ENCODE data around the gene ATP8B4. TPM values are rescaled to one million over a fixed set of nuclear protein-coding genes. Genes with fewer than 3 reads are reported as not detected.

Gene ATP8B4
- polyA plus RNA-seq, 1 of the 3 experiments (the other 2 are of a cell fraction), result 0.03 TPM

DNA sequence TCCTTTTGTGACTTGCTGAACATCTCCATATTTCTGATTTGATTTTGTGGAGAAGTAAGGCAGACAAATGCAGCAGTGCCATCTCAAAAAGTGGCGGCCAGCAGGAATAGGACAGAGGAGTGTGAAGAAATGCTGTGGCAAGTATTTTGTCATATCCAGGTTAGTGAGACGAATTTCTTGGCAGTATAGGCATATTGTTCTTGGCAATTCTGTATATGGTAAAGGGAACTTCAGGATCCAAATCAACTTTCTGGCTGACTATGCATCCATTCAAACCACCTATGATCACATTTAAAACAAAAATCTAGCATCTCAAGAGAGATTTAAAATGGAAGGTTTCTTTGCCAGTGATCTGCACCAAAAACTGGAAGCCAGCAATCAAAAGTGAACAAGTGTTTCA, 270.2 kb downstream of the ATP8B4 start:
- Histone ChIP-seq H3K4me3 (ENCODE audit: low read depth in 2 of 2, low read length in 1 of 2) (no peak overlapping the region), H3K27ac (ENCODE audit: low read depth in 2 of 2, low read length in 1 of 2) (no peak overlapping the region), H3K9ac (no peak overlapping the region), H3K79me2 (ENCODE audit: insufficient read depth) (no peaks in the 10 kb centered on the region), H3K27me3 (ENCODE audit: insufficient read depth) (no peaks in the 10 kb centered on the region), H3K36me3 (replicated peaks in 1 of 2; ENCODE audit: control insufficient read depth in 1 of 2, insufficient read depth in 2 of 2, low read length in 1 of 2) (no peaks in the 10 kb centered on the region), H4K20me1 (ENCODE audit: insufficient read depth) (no peaks in the 10 kb centered on the region), H3F3A (replicated peaks; ENCODE audit: insufficient read depth) (no peaks in the 10 kb centered on the region), H3K4me1 (ENCODE audit: control insufficient read depth in 1 of 2, insufficient read depth in 2 of 2, low read depth in 1 of 2, low read length in 1 of 2) (no peaks in the 10 kb centered on the region), H3K9me2 (no peaks in the 10 kb centered on the region), H2AFZ (ENCODE audit: low read depth) (no peak overlapping the region), H3K9me3 (no peaks in the 10 kb centered on the region), H3K4me2 (no peak overlapping the region)
- DNase-seq, result no peak
- ChIA-PET POLR2A (no interaction called here), CTCF (no interaction called here)
- TF ChIP-seq CHD2 (IDR thresholded peaks at IDR 0.05; ENCODE audit: low read length, partially characterized antibody), result no peak
- TF ChIP-seq NFIC (IDR thresholded peaks at IDR 0.05; ENCODE audit: borderline replicate concordance), result no peak
- TF ChIP-seq, protein P1, sequence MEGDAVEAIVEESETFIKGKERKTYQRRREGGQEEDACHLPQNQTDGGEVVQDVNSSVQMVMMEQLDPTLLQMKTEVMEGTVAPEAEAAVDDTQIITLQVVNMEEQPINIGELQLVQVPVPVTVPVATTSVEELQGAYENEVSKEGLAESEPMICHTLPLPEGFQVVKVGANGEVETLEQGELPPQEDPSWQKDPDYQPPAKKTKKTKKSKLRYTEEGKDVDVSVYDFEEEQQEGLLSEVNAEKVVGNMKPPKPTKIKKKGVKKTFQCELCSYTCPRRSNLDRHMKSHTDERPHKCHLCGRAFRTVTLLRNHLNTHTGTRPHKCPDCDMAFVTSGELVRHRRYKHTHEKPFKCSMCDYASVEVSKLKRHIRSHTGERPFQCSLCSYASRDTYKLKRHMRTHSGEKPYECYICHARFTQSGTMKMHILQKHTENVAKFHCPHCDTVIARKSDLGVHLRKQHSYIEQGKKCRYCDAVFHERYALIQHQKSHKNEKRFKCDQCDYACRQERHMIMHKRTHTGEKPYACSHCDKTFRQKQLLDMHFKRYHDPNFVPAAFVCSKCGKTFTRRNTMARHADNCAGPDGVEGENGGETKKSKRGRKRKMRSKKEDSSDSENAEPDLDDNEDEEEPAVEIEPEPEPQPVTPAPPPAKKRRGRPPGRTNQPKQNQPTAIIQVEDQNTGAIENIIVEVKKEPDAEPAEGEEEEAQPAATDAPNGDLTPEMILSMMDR (IDR thresholded peaks at IDR 0.05), result no peak
- TF ChIP-seq, protein P2, sequence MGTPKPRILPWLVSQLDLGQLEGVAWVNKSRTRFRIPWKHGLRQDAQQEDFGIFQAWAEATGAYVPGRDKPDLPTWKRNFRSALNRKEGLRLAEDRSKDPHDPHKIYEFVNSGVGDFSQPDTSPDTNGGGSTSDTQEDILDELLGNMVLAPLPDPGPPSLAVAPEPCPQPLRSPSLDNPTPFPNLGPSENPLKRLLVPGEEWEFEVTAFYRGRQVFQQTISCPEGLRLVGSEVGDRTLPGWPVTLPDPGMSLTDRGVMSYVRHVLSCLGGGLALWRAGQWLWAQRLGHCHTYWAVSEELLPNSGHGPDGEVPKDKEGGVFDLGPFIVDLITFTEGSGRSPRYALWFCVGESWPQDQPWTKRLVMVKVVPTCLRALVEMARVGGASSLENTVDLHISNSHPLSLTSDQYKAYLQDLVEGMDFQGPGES (IDR thresholded peaks at IDR 0.05; ENCODE audit: low read depth, low read length), result no peak
- no peak for TF ChIP-seq JUND (IDR thresholded peaks at IDR 0.05)
- TF ChIP-seq, protein P3, sequence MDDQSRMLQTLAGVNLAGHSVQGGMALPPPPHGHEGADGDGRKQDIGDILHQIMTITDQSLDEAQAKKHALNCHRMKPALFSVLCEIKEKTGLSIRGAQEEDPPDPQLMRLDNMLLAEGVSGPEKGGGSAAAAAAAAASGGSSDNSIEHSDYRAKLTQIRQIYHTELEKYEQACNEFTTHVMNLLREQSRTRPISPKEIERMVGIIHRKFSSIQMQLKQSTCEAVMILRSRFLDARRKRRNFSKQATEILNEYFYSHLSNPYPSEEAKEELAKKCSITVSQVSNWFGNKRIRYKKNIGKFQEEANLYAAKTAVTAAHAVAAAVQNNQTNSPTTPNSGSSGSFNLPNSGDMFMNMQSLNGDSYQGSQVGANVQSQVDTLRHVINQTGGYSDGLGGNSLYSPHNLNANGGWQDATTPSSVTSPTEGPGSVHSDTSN (IDR thresholded peaks at IDR 0.05), result no peak
- TF ChIP-seq SMC3 (IDR thresholded peaks at IDR 0.05; ENCODE audit: low read depth, low read length), result no peak
- TF ChIP-seq RFX5 (IDR thresholded peaks at IDR 0.05; ENCODE audit: low read length), result no peak
- TF ChIP-seq, protein P4, sequence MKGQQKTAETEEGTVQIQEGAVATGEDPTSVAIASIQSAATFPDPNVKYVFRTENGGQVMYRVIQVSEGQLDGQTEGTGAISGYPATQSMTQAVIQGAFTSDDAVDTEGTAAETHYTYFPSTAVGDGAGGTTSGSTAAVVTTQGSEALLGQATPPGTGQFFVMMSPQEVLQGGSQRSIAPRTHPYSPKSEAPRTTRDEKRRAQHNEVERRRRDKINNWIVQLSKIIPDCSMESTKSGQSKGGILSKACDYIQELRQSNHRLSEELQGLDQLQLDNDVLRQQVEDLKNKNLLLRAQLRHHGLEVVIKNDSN (IDR thresholded peaks at IDR 0.05; ENCODE audit: borderline replicate concordance, low read depth), result no peak
- no peak for TF ChIP-seq YY1 (IDR thresholded peaks at IDR 0.05; ENCODE audit: low read depth)
- TF ChIP-seq, protein P5, sequence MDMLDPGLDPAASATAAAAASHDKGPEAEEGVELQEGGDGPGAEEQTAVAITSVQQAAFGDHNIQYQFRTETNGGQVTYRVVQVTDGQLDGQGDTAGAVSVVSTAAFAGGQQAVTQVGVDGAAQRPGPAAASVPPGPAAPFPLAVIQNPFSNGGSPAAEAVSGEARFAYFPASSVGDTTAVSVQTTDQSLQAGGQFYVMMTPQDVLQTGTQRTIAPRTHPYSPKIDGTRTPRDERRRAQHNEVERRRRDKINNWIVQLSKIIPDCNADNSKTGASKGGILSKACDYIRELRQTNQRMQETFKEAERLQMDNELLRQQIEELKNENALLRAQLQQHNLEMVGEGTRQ (IDR thresholded peaks at IDR 0.05; ENCODE audit: borderline replicate concordance, low read depth, low read length), result no peak
- TF ChIP-seq, protein P6, sequence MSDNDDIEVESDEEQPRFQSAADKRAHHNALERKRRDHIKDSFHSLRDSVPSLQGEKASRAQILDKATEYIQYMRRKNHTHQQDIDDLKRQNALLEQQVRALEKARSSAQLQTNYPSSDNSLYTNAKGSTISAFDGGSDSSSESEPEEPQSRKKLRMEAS (IDR thresholded peaks at IDR 0.05; ENCODE audit: low read depth), result no peak
- TF ChIP-seq, protein P7, sequence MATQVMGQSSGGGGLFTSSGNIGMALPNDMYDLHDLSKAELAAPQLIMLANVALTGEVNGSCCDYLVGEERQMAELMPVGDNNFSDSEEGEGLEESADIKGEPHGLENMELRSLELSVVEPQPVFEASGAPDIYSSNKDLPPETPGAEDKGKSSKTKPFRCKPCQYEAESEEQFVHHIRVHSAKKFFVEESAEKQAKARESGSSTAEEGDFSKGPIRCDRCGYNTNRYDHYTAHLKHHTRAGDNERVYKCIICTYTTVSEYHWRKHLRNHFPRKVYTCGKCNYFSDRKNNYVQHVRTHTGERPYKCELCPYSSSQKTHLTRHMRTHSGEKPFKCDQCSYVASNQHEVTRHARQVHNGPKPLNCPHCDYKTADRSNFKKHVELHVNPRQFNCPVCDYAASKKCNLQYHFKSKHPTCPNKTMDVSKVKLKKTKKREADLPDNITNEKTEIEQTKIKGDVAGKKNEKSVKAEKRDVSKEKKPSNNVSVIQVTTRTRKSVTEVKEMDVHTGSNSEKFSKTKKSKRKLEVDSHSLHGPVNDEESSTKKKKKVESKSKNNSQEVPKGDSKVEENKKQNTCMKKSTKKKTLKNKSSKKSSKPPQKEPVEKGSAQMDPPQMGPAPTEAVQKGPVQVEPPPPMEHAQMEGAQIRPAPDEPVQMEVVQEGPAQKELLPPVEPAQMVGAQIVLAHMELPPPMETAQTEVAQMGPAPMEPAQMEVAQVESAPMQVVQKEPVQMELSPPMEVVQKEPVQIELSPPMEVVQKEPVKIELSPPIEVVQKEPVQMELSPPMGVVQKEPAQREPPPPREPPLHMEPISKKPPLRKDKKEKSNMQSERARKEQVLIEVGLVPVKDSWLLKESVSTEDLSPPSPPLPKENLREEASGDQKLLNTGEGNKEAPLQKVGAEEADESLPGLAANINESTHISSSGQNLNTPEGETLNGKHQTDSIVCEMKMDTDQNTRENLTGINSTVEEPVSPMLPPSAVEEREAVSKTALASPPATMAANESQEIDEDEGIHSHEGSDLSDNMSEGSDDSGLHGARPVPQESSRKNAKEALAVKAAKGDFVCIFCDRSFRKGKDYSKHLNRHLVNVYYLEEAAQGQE (IDR thresholded peaks at IDR 0.05; ENCODE audit: low read depth, low read length), result no peak
- TF ChIP-seq TAF1 (IDR thresholded peaks at IDR 0.05; ENCODE audit: borderline replicate concordance, low read depth, low read length), result no peak
- TF ChIP-seq GABPA (IDR thresholded peaks at IDR 0.05; ENCODE audit: low read depth), result no peak
- no peak for TF ChIP-seq MEF2A (IDR thresholded peaks at IDR 0.05; ENCODE audit: borderline replicate concordance, low read depth)
- TF ChIP-seq FOXM1 (IDR thresholded peaks at IDR 0.05; ENCODE audit: low read depth), result no peak
- no peak for TF ChIP-seq EZH2phosphoT487 (IDR thresholded peaks at IDR 0.05; ENCODE audit: borderline replicate concordance, low read depth)
- WGBS (ENCODE audit: low lambda C conversion rate), result 34% methylated on average over 2 of the region's 2 CpGs

Data from SK-N-SH (cell line).